HepG2 (cell line): ENCODE measurements around the gene TRPM1.

Experiments
- CTCF ChIP-seq: sonication (generic); formaldehyde crosslinking; IDR thresholded peaks from 2 replicates; pipeline ENCODE4 v1.5.0; 2020; ENCODE audit warnings: mild to moderate bottlenecking, missing genetic modification reagents, moderate library complexity
- MIER3 ChIP-seq: IDR thresholded peaks from 2 replicates; pipeline ENCODE4 v1.6.1; 2016; ENCODE audit warnings: missing compliant biosample characterization, borderline replicate concordance
- PTBP1 ChIP-seq: fragments of 200-400 bp; formaldehyde crosslinking; IDR thresholded peaks from 2 replicates; pipeline ENCODE4 v1.6.1; 2018; ENCODE audit warnings: low read length, low read depth; ENCODE audit not compliant: poor library complexity, severe bottlenecking
- SRSF4 ChIP-seq: fragments of 200-400 bp; formaldehyde crosslinking; IDR thresholded peaks from one replicate; pipeline ENCODE4 v1.6.1; 2018; ENCODE audit warnings: mild to moderate bottlenecking, low read depth, low read length, moderate library complexity; ENCODE audit not compliant: poor library complexity, severe bottlenecking
- TIGD3 ChIP-seq: sonication (generic); formaldehyde crosslinking; IDR thresholded peaks from 2 replicates; pipeline ENCODE4 v1.5.1; 2020; ENCODE audit warnings: mild to moderate bottlenecking, missing genetic modification reagents, borderline replicate concordance

GRCh38 chr15:30963681-30964080 is 137.8 kb downstream of the TRPM1 start:
- TF ChIP-seq CTCF (CRISPR knock-in tag) (no peak), PTBP1 (no peak), MIER3 (CRISPR knock-in tag) (no peak), SRSF4 (no peak), TIGD3 (CRISPR knock-in tag) (no peak)
